ENCODE data around the gene ESAM. TPM values are rescaled to one million over a fixed set of nuclear protein-coding genes. Genes with fewer than 3 reads are reported as not detected.

ESAM gene
- polyA plus RNA-seq, 3 donors = 0.18 to 0.74 (median 0.49) TPM

DNA sequence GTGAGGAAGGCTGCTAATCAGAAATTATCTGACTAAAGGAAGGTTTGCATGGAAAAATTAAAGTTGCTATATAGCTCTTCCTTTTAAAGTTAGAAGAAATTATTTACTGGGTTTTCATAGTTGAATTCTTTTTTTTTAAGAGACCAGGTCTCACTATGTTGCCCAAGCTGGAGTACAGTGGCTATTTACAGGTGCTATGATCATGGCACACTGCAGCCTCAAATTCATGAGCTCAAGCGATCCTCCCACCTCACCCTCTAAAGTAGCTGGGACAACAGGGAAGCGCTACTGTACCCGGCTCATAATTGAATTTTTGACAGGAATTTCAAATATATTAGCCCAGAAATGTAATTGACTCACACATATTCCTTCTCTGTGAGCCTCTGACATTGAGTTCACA, 34.2 kb upstream of the ESAM start:
- Histone ChIP-seq H3K79me2 (ENCODE audit: insufficient read depth, low read length) (peaks cover 64% of the 10 kb centered on the region), H3K4me2 (replicated peaks; ENCODE audit: extremely low read depth, low read length, poor library complexity, severe bottlenecking) (no peak overlapping the region), H3K9me3 (replicated peaks in 1 of 2; ENCODE audit: control insufficient read depth in 1 of 2, insufficient read depth in 1 of 2, low read length in 2 of 2) (no peaks in the 10 kb centered on the region), H4K20me1 (ENCODE audit: insufficient read depth, low read length) (peaks cover 55% of the 10 kb centered on the region), H3K9ac (ENCODE audit: insufficient read depth, low read length, poor library complexity, severe bottlenecking) (no peak overlapping the region), H3K4me1 (ENCODE audit: control insufficient read depth in 1 of 2, insufficient read depth in 2 of 2, low read length in 2 of 2) (peaks cover 22 to 33% of the 10 kb centered on the region in 2 donors), H2AFZ (ENCODE audit: insufficient read depth, low read depth, low read length, poor library complexity, severe bottlenecking) (no peak overlapping the region), H3K27me3 (ENCODE audit: control insufficient read depth in 2 of 2, insufficient read depth in 2 of 2, low read length in 2 of 2) (peaks cover 7 to 11% of the 10 kb centered on the region in 2 donors), H3K4me3 (replicated peaks in 1 of 3; ENCODE audit: low read depth in 2 of 3, low read length in 3 of 3) (no peak overlapping the region), H3K27ac (ENCODE audit: low read depth in 1 of 2, low read length in 2 of 2) (no peak overlapping the region), H3K36me3 (replicated peaks in 1 of 2; ENCODE audit: control insufficient read depth in 1 of 2, insufficient read depth in 2 of 2, low read length in 2 of 2) (no peaks in the 10 kb centered on the region)
- H3K27me3 Mint-ChIP-seq (ENCODE audit: low read depth in 3 of 3) = peaks cover 7 to 9% (median 9%) of the 10 kb centered on the region in 3 donors
- H3K27ac Mint-ChIP-seq = no peak overlapping the region
- no peak for DNase-seq
- intact Hi-C loops (cut with micrococcal nuclease) = loop anchor here in 1 of 2 donors (10.0 kb wide), 1 partner anchor 132 kb away; no protein-coding TSS in a partner anchor
- WGBS (ENCODE audit: insufficient coverage) = 92% methylated on average over 3 of the region's 3 CpGs
- H3K4me3 Mint-ChIP-seq = no peak overlapping the region
- TF ChIP-seq, protein P1, sequence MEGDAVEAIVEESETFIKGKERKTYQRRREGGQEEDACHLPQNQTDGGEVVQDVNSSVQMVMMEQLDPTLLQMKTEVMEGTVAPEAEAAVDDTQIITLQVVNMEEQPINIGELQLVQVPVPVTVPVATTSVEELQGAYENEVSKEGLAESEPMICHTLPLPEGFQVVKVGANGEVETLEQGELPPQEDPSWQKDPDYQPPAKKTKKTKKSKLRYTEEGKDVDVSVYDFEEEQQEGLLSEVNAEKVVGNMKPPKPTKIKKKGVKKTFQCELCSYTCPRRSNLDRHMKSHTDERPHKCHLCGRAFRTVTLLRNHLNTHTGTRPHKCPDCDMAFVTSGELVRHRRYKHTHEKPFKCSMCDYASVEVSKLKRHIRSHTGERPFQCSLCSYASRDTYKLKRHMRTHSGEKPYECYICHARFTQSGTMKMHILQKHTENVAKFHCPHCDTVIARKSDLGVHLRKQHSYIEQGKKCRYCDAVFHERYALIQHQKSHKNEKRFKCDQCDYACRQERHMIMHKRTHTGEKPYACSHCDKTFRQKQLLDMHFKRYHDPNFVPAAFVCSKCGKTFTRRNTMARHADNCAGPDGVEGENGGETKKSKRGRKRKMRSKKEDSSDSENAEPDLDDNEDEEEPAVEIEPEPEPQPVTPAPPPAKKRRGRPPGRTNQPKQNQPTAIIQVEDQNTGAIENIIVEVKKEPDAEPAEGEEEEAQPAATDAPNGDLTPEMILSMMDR (IDR thresholded peaks at IDR 0.05) = no peak
- H3K9me3 Mint-ChIP-seq = peaks cover 0 to 2% (median 0%) of the 10 kb centered on the region in 7 donors
- peaks cover 2 to 9% of the 10 kb centered on the region in 2 donors for H3K36me3 Mint-ChIP-seq
- peaks cover 40% of the 10 kb centered on the region for H3K4me1 Mint-ChIP-seq

GRCh38 chr11:124793466-124794278, 31.6 kb upstream of the ESAM start:
- intact Hi-C loops (cut with micrococcal nuclease) = loop anchor here (5.0 to 10.0 kb wide), 2 partner anchors 36 to 129 kb away; no protein-coding TSS in a partner anchor
- H3K4me1 Mint-ChIP-seq = peaks cover 26% of the 10 kb centered on the region
- WGBS (ENCODE audit: insufficient coverage) = no CpG with 5 or more reads among the region's 2 CpGs
- H3K4me3 ChIP-seq (replicated peaks in 1 of 3; ENCODE audit: low read depth in 2 of 3, low read length in 3 of 3) = no peak overlapping the region
- H3K36me3 ChIP-seq (replicated peaks in 1 of 2; ENCODE audit: control insufficient read depth in 1 of 2, insufficient read depth in 2 of 2, low read length in 2 of 2) = no peaks in the 10 kb centered on the region
- no peak overlapping the region for H3K4me2 ChIP-seq (replicated peaks; ENCODE audit: extremely low read depth, low read length, poor library complexity, severe bottlenecking)
- no peak overlapping the region for H3K9ac ChIP-seq (ENCODE audit: insufficient read depth, low read length, poor library complexity, severe bottlenecking)
- H3K27me3 Mint-ChIP-seq (ENCODE audit: low read depth in 3 of 3) = peaks cover 2 to 3% (median 2%) of the 10 kb centered on the region in 3 donors
- peaks cover 2 to 3% of the 10 kb centered on the region in 2 donors for H3K27me3 ChIP-seq (ENCODE audit: control insufficient read depth in 2 of 2, insufficient read depth in 2 of 2, low read length in 2 of 2)
- TF ChIP-seq, protein P1 (IDR thresholded peaks at IDR 0.05) = peak; percentile 79
- H3K4me1 ChIP-seq (ENCODE audit: control insufficient read depth in 1 of 2, insufficient read depth in 2 of 2, low read length in 2 of 2) = peaks cover 6 to 14% of the 10 kb centered on the region in 2 donors
- H3K9me3 Mint-ChIP-seq = no peaks in the 10 kb centered on the region
- H3K36me3 Mint-ChIP-seq = peaks cover 2 to 9% of the 10 kb centered on the region in 2 donors
- no peak overlapping the region for H3K27ac ChIP-seq (ENCODE audit: low read depth in 1 of 2, low read length in 2 of 2)
- peaks cover 65% of the 10 kb centered on the region for H4K20me1 ChIP-seq (ENCODE audit: insufficient read depth, low read length)
- no peak overlapping the region for H2AFZ ChIP-seq (ENCODE audit: insufficient read depth, low read depth, low read length, poor library complexity, severe bottlenecking)
- peaks cover 68% of the 10 kb centered on the region for H3K79me2 ChIP-seq (ENCODE audit: insufficient read depth, low read length)
- no peak overlapping the region for H3K27ac Mint-ChIP-seq
- no peak overlapping the region for H3K4me3 Mint-ChIP-seq
- DNase-seq = peak; percentile 20 to 58 (median 48)
- no peaks in the 10 kb centered on the region for H3K9me3 ChIP-seq (replicated peaks in 1 of 2; ENCODE audit: control insufficient read depth in 1 of 2, insufficient read depth in 1 of 2, low read length in 2 of 2)

Measured in CD14-positive monocyte (primary cell).